OCI-LY1 (cell line): Measurements from ENCODE around the gene PAK5.

Experiments
- H2AFZ ChIP-seq: fragments of 200-600 bp; sonication (generic), shearing (Covaris generic); 2 replicates; pipeline ENCODE4 v1.6.0; 2014; ENCODE audit warnings: antibody characterized with exemption, mild to moderate bottlenecking, low read length
- H3F3A ChIP-seq: fragments of 200-600 bp; sonication (generic), shearing (Covaris generic); 2 replicates; pipeline ENCODE4 v1.6.0; 2014; ENCODE audit warnings: mild to moderate bottlenecking, antibody characterized with exemption, low read length, moderate library complexity; ENCODE audit not compliant: insufficient read depth
- H3K27ac ChIP-seq: fragments of 200-600 bp; sonication (generic); 2 replicates; pipeline ENCODE4 v1.5.1; 2014; ENCODE audit warnings: low read length, mixed run types, mild to moderate bottlenecking, low read depth; ENCODE audit not compliant: poor library complexity, severe bottlenecking
- H3K27me3 ChIP-seq: fragments of 200-600 bp; sonication (generic); 2 replicates; pipeline ENCODE4 v1.6.0; 2014; ENCODE audit warnings: antibody characterized with exemption, mild to moderate bottlenecking, low read length, moderate library complexity; ENCODE audit not compliant: insufficient read depth
- H3K36me3 ChIP-seq: fragments of 200-600 bp; sonication (generic); 2 replicates; pipeline ENCODE4 v1.6.1; 2014; ENCODE audit warnings: mild to moderate bottlenecking, antibody characterized with exemption, low read length, moderate library complexity, mixed read lengths; ENCODE audit not compliant: insufficient read depth
- H3K4me1 ChIP-seq: fragments of 200-600 bp; sonication (generic); 2 replicates; pipeline ENCODE4 v1.5.1; 2014; ENCODE audit warnings: mild to moderate bottlenecking, low read length, moderate library complexity; ENCODE audit not compliant: insufficient read depth, severe bottlenecking
- H3K4me2 ChIP-seq: fragments of 200-600 bp; sonication (generic), shearing (Covaris generic); 2 replicates; pipeline ENCODE4 v1.6.1; 2014; ENCODE audit warnings: low read length
- H3K4me3 ChIP-seq: fragments of 200-600 bp; sonication (generic); 2 replicates; pipeline ENCODE4 v1.5.1; 2014; ENCODE audit warnings: low read length, low read depth, mild to moderate bottlenecking, mixed read lengths; ENCODE audit not compliant: poor library complexity, severe bottlenecking
- H3K79me2 ChIP-seq: fragments of 200-600 bp; shearing (Covaris generic); 2 replicates; pipeline ENCODE4 v1.6.1; 2016; ENCODE audit warnings: mixed run types, low read length, mixed read lengths; ENCODE audit not compliant: insufficient read depth
- H3K9ac ChIP-seq: fragments of 200-600 bp; sonication (generic), shearing (Covaris generic); 2 replicates; pipeline ENCODE4 v1.6.1; 2014; ENCODE audit warnings: mild to moderate bottlenecking, low read length, mixed read lengths
- H3K9me2 ChIP-seq: fragments of 200-600 bp; sonication (generic), shearing (Covaris generic); 2 replicates; pipeline ENCODE4 v1.6.1; 2014; ENCODE audit warnings: low read depth, mild to moderate bottlenecking, low read length, mixed read lengths
- H3K9me3 ChIP-seq: fragments of 200-600 bp; shearing (Covaris generic); 2 replicates; pipeline ENCODE4 v1.6.1; 2014; ENCODE audit warnings: low read length, mixed read lengths
- H4K20me1 ChIP-seq: fragments of 200-600 bp; sonication (generic), shearing (Covaris generic); 2 replicates; pipeline ENCODE4 v1.6.0; 2016; ENCODE audit warnings: mild to moderate bottlenecking, low read length; ENCODE audit not compliant: insufficient read depth
- CTCF ChIP-seq: fragments of 200-600 bp; sonication (generic), shearing (Covaris generic); IDR thresholded peaks from 2 replicates; pipeline ENCODE4 v1.5.1; 2017; ENCODE audit warnings: mild to moderate bottlenecking, antibody characterized with exemption, low read length, moderate library complexity, mixed read lengths
- EZH2 ChIP-seq: fragments of 200-600 bp; sonication (generic), shearing (Covaris generic); IDR thresholded peaks from 2 replicates; pipeline ENCODE4 v1.8.0; 2017; ENCODE audit warnings: borderline replicate concordance, mixed run types, mild to moderate bottlenecking, antibody characterized with exemption, low read length, moderate library complexity, mixed read lengths

PAK5 gene

GRCh38 chr20:9808166-9808565 is 30.7 kb downstream of the PAK5 start:
- TF ChIP-seq CTCF (no peak), EZH2 (no peak)
- Histone ChIP-seq H3K4me2 (no peak overlapping the region), H3K4me1 (no peaks in the 10 kb centered on the region), H3K36me3 (no peaks in the 10 kb centered on the region), H3F3A (no peaks in the 10 kb centered on the region), H3K9ac (no peak overlapping the region), H3K79me2 (no peaks in the 10 kb centered on the region), H2AFZ (no peak overlapping the region), H3K27ac (no peak overlapping the region), H3K9me3 (no peaks in the 10 kb centered on the region), H3K27me3 (no peaks in the 10 kb centered on the region), H4K20me1 (no peaks in the 10 kb centered on the region), H3K4me3 (no peak overlapping the region), H3K9me2 (no peaks in the 10 kb centered on the region)

GRCh38 chr20:9807136-9807535 is 31.7 kb downstream of the PAK5 start:
- no peaks in the 10 kb centered on the region for H3K79me2 ChIP-seq
- H3K9ac ChIP-seq, result no peak overlapping the region
- no peaks in the 10 kb centered on the region for H3K9me3 ChIP-seq
- no peak overlapping the region for H3K4me3 ChIP-seq
- H3F3A ChIP-seq, result no peaks in the 10 kb centered on the region
- no peaks in the 10 kb centered on the region for H3K36me3 ChIP-seq
- H3K9me2 ChIP-seq, result no peaks in the 10 kb centered on the region
- no peak overlapping the region for H3K27ac ChIP-seq
- no peak for TF ChIP-seq EZH2
- TF ChIP-seq CTCF, result no peak
- H3K4me1 ChIP-seq, result no peaks in the 10 kb centered on the region
- no peak overlapping the region for H3K4me2 ChIP-seq
- H4K20me1 ChIP-seq, result no peaks in the 10 kb centered on the region
- H2AFZ ChIP-seq, result no peak overlapping the region
- no peaks in the 10 kb centered on the region for H3K27me3 ChIP-seq

- H3F3A ChIP-seq, result no peaks in the 10 kb centered on the region
- H3K9ac ChIP-seq, result no peak overlapping the region
- H3K27ac ChIP-seq, result no peak overlapping the region
- no peaks in the 10 kb centered on the region for H3K9me2 ChIP-seq
- no peak overlapping the region for H3K4me3 ChIP-seq
- no peaks in the 10 kb centered on the region for H4K20me1 ChIP-seq
- no peak overlapping the region for H2AFZ ChIP-seq
- H3K79me2 ChIP-seq, result no peaks in the 10 kb centered on the region
- TF ChIP-seq EZH2 (no peak), CTCF (no peak)
- no peaks in the 10 kb centered on the region for H3K27me3 ChIP-seq
- H3K36me3 ChIP-seq, result no peaks in the 10 kb centered on the region
- no peak overlapping the region for H3K4me2 ChIP-seq
- H3K4me1 ChIP-seq, result no peaks in the 10 kb centered on the region
- H3K9me3 ChIP-seq, result no peaks in the 10 kb centered on the region
These were observed 38.5 kb downstream of the PAK5 start for GRCh38 chr20:9800421-9800820.
